NK-92 treated with Interleukin-12 subunit alpha and Interleukin-12 subunit beta, amount 100 ng/mL, for 24 hours (cell line): ENCODE data around the gene ISL2.

ENCODE experiments used
- DNase-seq: peaks from one replicate; lab custom pipeline; 2025; lab: John Stamatoyannopoulos, UW

ISL2 gene

GRCh38 chr15:76376816-76377215, 40.2 kb downstream of the ISL2 start:
- no peak for DNase-seq

GRCh38 chr15:76377217-76377616, 40.6 kb downstream of the ISL2 start:
- DNase-seq, result no peak

- no peak for DNase-seq
Measured at GRCh38 chr15:76377751-76378150, 41.2 kb downstream of the ISL2 start.

- no peak for DNase-seq
Measured at GRCh38 chr15:76378691-76379090, 42.1 kb downstream of the ISL2 start.

GRCh38 chr15:76380249-76380648, 43.7 kb downstream of the ISL2 start:
- no peak for DNase-seq

GRCh38 chr15:76381366-76381765, 44.8 kb downstream of the ISL2 start:
- DNase-seq, result no peak

- DNase-seq, result no peak
Measured at GRCh38 chr15:76382987-76383728, 46.6 kb downstream of the ISL2 start.

GRCh38 chr15:76384409-76384808, 47.8 kb downstream of the ISL2 start:
- no peak for DNase-seq

- no peak for DNase-seq
Measured at GRCh38 chr15:76386178-76386577, 49.6 kb downstream of the ISL2 start.

GRCh38 chr15:76386926-76387325, 50.4 kb downstream of the ISL2 start:
- no peak for DNase-seq

GRCh38 chr15:76390571-76390970, 54.0 kb downstream of the ISL2 start:
- DNase-seq, result no peak

- DNase-seq, result no peak
Measured at GRCh38 chr15:76391309-76391708, 54.7 kb downstream of the ISL2 start.

- no peak for DNase-seq
Measured at GRCh38 chr15:76391847-76392246, 55.3 kb downstream of the ISL2 start.
